ENCODE data around the gene ANGEL1. TPM values are rescaled to one million over a fixed set of nuclear protein-coding genes. Genes with fewer than 3 reads are reported as not detected.
A peak's percentile ranks its signal among the peaks of the same experiment; 100 is the strongest.

ANGEL1 gene
- total RNA-seq, 2 donors from 2014 or later, result 10.7 to 15.3 TPM

DNA sequence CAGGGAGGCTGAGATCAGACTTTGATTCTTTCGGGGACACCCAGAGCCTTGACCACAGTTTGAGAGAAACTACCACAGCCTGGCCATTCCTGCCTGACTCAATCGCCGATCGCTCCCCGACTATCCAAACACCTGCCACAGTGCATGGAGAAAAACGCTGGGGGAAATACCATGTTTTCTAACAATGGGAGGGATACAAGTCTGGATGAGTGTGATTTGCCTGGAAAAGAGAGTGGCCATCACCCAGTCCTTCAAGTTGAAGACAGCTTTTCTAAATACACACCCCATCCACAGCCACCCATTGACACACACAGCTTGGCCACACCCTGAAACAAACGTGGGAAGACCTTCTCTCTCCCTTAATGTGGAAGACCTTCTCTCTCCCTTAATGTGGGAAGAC is 58.1 kb downstream of the ANGEL1 start:
- H3K27me3 ChIP-seq, result no peaks in the 10 kb centered on the region
- no peaks in the 10 kb centered on the region for H3K4me1 ChIP-seq
- DNase-seq, result peak; percentile 5
- H3K9me3 ChIP-seq, result no peaks in the 10 kb centered on the region
- no peaks in the 10 kb centered on the region for H3K36me3 ChIP-seq
- intact Hi-C loops (cut with DNase I), result no loop called here
- no peak overlapping the region for H3K9ac ChIP-seq (ENCODE audit: low read depth in 2 of 2, low read length in 2 of 2)
- TF ChIP-seq, protein P1, sequence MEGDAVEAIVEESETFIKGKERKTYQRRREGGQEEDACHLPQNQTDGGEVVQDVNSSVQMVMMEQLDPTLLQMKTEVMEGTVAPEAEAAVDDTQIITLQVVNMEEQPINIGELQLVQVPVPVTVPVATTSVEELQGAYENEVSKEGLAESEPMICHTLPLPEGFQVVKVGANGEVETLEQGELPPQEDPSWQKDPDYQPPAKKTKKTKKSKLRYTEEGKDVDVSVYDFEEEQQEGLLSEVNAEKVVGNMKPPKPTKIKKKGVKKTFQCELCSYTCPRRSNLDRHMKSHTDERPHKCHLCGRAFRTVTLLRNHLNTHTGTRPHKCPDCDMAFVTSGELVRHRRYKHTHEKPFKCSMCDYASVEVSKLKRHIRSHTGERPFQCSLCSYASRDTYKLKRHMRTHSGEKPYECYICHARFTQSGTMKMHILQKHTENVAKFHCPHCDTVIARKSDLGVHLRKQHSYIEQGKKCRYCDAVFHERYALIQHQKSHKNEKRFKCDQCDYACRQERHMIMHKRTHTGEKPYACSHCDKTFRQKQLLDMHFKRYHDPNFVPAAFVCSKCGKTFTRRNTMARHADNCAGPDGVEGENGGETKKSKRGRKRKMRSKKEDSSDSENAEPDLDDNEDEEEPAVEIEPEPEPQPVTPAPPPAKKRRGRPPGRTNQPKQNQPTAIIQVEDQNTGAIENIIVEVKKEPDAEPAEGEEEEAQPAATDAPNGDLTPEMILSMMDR (IDR thresholded peaks at IDR 0.05), result no peak
- H3K27ac ChIP-seq, result no peak overlapping the region
- H3K4me3 ChIP-seq, result no peak overlapping the region

DNA sequence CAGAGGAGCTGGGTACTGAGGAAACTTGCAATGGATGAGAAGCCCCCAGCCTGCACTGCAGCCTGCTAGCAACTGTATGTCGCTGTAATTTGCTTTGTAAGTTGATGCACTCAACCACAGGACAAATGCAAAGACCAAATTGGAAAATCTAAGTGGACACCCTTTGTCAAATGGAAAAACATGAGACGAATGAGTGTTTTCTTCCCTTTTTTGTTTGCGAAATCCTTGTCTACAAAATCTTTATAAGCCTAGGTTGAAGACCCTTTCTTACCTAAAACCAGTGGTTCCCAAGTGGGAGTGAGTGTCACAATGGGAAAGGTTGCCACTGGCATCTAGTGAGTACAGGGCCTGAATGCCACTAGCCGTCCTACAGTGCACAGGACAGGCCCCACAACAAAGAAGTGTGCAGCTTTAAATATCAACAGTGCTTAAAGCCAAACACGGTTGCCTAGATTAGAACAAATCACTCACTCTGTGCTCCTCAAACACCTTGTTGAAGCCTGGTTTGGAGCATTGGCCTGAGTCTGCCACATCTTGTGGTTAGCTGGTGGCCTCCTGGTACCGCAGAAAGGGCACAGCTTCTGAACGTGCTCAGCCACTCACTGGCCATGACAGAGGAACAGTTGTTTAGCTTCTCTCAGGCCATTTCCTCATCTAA is 59.0 kb downstream of the ANGEL1 start:
- no peaks in the 10 kb centered on the region for H3K36me3 ChIP-seq
- H3K27me3 ChIP-seq, result no peaks in the 10 kb centered on the region
- intact Hi-C loops (cut with DNase I), result no loop called here
- no peak overlapping the region for H3K27ac ChIP-seq
- H3K4me3 ChIP-seq, result no peak overlapping the region
- TF ChIP-seq, protein P1 (IDR thresholded peaks at IDR 0.05), result no peak
- H3K9me3 ChIP-seq, result no peaks in the 10 kb centered on the region
- H3K9ac ChIP-seq (ENCODE audit: low read depth in 2 of 2, low read length in 2 of 2), result no peak overlapping the region
- H3K4me1 ChIP-seq, result no peaks in the 10 kb centered on the region
- no peak for DNase-seq

DNA sequence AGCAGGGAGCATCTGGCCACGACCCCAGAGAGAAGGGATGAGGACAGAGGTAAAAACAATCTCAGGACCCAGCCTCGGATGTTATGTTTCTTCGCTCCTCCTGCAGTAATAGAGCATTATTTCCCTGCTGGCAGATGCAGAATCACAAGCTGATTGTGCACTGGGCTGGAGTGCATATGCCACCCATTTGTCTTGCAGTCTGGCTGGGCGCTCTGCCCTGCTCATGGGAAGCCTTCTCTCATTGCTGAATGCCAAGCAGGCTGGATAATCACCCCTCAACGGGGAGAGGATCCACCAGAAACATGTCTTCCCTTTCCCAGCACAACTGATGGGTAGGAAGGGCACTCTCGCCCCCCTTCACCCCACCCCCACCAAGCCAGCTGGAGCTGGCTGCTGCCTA is 59.9 kb downstream of the ANGEL1 start:
- H3K9me3 ChIP-seq, result no peaks in the 10 kb centered on the region
- intact Hi-C loops (cut with DNase I), result no loop called here

DNA sequence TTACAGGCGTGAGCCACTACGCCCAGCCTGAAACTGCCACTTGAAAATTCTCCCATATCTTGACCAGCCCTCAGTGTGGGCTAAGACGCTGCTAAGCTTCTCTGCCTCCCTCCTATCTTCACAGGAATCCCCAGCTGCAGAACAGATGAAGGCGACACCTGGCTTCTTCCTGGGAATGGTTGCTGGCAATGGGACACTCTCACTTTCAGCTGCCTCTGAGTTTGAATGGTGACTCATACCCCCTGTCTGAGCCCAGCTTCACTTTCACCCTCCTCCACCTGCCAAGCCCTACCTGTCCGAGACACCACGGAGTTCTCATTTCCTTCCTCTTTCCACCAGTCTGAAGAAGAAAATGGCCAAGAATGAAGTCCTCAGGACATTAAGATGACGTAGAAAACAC is 69.7 kb downstream of the ANGEL1 start:
- Histone ChIP-seq H3K36me3 (no peaks in the 10 kb centered on the region), H3K4me3 (no peak overlapping the region), H3K27me3 (no peaks in the 10 kb centered on the region), H3K27ac (no peak overlapping the region), H3K9me3 (no peaks in the 10 kb centered on the region), H3K4me1 (no peaks in the 10 kb centered on the region), H3K9ac (ENCODE audit: low read depth in 2 of 2, low read length in 2 of 2) (no peak overlapping the region)
- no peak for DNase-seq
- intact Hi-C loops (cut with DNase I), result no loop called here
- TF ChIP-seq, protein P1 (IDR thresholded peaks at IDR 0.05), result no peak

More for the DNA sequence above, 59.9 kb downstream of the ANGEL1 start:
- Histone ChIP-seq H3K9ac (ENCODE audit: low read depth in 2 of 2, low read length in 2 of 2) (no peak overlapping the region), H3K36me3 (no peaks in the 10 kb centered on the region), H3K27ac (no peak overlapping the region), H3K27me3 (no peaks in the 10 kb centered on the region), H3K4me1 (no peaks in the 10 kb centered on the region), H3K4me3 (no peak overlapping the region)
- TF ChIP-seq, protein P1 (IDR thresholded peaks at IDR 0.05), result no peak
- DNase-seq, result no peak

DNA sequence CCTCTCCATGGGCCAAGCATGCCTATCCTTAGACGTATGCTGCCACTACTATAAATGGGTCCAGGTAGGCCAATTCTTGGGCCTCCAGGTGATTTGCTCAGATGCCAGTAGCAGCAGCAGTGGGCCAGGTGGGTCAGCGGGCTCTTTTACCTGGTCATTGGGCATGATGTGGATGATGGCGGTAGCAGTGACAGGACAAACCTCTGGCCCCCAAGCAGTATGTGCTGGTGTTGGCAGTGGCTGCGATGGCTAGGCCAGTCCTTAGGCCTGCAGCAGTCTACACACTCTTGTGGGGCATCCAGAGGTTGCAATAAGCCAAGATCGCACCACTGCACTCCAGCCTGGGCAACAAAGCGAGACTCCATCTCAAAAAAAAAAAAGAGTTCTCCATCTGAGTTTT is 70.5 kb downstream of the ANGEL1 start:
- H3K27me3 ChIP-seq, result no peaks in the 10 kb centered on the region
- TF ChIP-seq, protein P1 (IDR thresholded peaks at IDR 0.05), result no peak
- intact Hi-C loops (cut with DNase I), result no loop called here
- H3K9ac ChIP-seq (ENCODE audit: low read depth in 2 of 2, low read length in 2 of 2), result no peak overlapping the region
- no peaks in the 10 kb centered on the region for H3K9me3 ChIP-seq
- no peaks in the 10 kb centered on the region for H3K36me3 ChIP-seq
- H3K4me3 ChIP-seq, result no peak overlapping the region
- no peak overlapping the region for H3K27ac ChIP-seq
- DNase-seq, result no peak
- no peaks in the 10 kb centered on the region for H3K4me1 ChIP-seq
